ENCODE data around the gene CABLES1.

DNA sequence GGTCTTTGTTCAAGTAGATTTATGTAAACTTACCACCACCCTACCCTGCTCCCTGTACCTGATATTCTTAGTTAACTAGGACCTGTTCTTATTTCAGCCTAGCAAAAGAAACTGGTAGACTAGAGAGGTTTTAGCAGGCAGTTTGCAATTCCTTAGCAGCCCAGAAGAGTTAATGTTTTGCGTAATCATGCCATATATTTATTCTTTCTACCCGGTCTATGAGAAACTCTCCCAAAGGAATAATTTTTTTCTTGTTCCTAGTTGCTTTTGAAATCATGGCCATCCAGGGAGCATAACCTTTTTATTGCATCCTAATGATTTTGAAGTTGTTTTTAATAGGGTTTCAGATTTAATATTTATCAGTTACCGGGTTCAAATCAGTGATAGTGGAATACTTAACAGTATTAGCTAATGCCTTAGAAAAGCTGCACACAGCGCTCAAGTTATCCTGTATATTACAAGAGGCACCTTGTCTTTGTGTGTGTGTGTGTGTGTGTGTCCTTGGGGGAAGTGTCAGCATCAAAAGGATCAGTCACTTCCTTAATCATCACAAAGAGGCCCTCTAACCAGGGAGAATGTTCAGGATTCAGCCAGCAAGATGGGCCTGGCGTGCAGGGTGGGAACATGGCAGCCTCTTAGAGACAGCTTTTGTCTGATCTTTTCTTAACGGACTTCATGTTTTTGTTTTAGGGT lies 52.9 kb downstream of the CABLES1 start:
- TF ChIP-seq, protein P1, sequence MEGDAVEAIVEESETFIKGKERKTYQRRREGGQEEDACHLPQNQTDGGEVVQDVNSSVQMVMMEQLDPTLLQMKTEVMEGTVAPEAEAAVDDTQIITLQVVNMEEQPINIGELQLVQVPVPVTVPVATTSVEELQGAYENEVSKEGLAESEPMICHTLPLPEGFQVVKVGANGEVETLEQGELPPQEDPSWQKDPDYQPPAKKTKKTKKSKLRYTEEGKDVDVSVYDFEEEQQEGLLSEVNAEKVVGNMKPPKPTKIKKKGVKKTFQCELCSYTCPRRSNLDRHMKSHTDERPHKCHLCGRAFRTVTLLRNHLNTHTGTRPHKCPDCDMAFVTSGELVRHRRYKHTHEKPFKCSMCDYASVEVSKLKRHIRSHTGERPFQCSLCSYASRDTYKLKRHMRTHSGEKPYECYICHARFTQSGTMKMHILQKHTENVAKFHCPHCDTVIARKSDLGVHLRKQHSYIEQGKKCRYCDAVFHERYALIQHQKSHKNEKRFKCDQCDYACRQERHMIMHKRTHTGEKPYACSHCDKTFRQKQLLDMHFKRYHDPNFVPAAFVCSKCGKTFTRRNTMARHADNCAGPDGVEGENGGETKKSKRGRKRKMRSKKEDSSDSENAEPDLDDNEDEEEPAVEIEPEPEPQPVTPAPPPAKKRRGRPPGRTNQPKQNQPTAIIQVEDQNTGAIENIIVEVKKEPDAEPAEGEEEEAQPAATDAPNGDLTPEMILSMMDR (IDR thresholded peaks at IDR 0.05): no peak
- no peak for TF ChIP-seq POLR2A (IDR thresholded peaks at IDR 0.05)

All from adrenal gland (tissue), 5 donors.